Stimulated activated CD4-positive, alpha-beta T cell treated with anti-CD3 and anti-CD28 coated beads, Interleukin-15, amount 100 ng/mL, for 1 hour (primary cell): ENCODE results near the gene GRIK1.

Experiments
- DNase-seq, 2 donors: peaks; one replicate each; pipeline ENCODE4 v3.0.0-alpha.2; 2020; ENCODE audit warnings: low read depth in 1 of 2, low spot score in 1 of 2

Gene GRIK1

GRCh38 chr21:29496337-29496736 lies 443.5 kb downstream of the GRIK1 start:
- DNase-seq, result no peak

GRCh38 chr21:29490016-29490415 lies 449.8 kb downstream of the GRIK1 start:
- DNase-seq, result no peak

GRCh38 chr21:29487154-29487553 lies 452.6 kb downstream of the GRIK1 start:
- DNase-seq, result no peak
